ENCODE results near the gene SGMS1. TPM values are rescaled to one million over a fixed set of nuclear protein-coding genes. Genes with fewer than 3 reads are reported as not detected.

Gene SGMS1
- total RNA-seq, 1 donor from 2014 or later = 27.5 TPM

DNA sequence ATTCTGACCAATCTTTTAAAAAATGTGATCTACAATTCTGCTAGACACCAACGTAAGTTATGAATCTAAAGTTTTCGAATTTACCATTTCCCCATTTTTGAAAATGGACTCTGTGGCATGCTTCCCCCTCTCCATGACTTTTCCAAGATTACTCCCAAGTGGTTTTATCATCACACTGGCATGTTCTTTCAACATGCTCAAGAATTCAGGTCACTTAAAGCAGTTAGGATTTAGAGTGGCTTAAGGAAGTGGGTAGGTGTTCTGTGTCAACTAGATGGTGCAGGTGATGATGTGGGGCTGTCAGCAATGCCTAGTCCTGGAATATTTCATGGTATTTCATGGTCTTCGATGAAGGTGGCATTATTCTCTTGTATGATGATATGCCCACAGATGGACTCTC, 208.5 kb downstream of the SGMS1 start:
- H3K27me3 Mint-ChIP-seq = no peaks in the 10 kb centered on the region
- ChIA-PET POLR2A (no interaction called here), CTCF (interaction anchor here (0.5 kb wide), 1 partner anchor 160 kb away, joined by 3 read pairs; no protein-coding TSS in a partner anchor)
- H3K36me3 Mint-ChIP-seq (ENCODE audit: low read depth) = peaks cover 1% of the 10 kb centered on the region
- H3K27ac Mint-ChIP-seq = no peak overlapping the region
- H3K4me1 Mint-ChIP-seq = peaks cover 26% of the 10 kb centered on the region
- DNase-seq (no peak), ATAC-seq (ENCODE audit: low read depth) (no peak)
- TF ChIP-seq, protein P1, sequence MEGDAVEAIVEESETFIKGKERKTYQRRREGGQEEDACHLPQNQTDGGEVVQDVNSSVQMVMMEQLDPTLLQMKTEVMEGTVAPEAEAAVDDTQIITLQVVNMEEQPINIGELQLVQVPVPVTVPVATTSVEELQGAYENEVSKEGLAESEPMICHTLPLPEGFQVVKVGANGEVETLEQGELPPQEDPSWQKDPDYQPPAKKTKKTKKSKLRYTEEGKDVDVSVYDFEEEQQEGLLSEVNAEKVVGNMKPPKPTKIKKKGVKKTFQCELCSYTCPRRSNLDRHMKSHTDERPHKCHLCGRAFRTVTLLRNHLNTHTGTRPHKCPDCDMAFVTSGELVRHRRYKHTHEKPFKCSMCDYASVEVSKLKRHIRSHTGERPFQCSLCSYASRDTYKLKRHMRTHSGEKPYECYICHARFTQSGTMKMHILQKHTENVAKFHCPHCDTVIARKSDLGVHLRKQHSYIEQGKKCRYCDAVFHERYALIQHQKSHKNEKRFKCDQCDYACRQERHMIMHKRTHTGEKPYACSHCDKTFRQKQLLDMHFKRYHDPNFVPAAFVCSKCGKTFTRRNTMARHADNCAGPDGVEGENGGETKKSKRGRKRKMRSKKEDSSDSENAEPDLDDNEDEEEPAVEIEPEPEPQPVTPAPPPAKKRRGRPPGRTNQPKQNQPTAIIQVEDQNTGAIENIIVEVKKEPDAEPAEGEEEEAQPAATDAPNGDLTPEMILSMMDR (IDR thresholded peaks at IDR 0.05) = no peak
- H3K9me3 Mint-ChIP-seq = no peaks in the 10 kb centered on the region
- intact Hi-C loops (cut with micrococcal nuclease) = loop anchor here (5.0 kb wide), 3 partner anchors 37 to 153 kb away; no protein-coding TSS in a partner anchor
- no peak overlapping the region for H3K4me3 Mint-ChIP-seq

DNA sequence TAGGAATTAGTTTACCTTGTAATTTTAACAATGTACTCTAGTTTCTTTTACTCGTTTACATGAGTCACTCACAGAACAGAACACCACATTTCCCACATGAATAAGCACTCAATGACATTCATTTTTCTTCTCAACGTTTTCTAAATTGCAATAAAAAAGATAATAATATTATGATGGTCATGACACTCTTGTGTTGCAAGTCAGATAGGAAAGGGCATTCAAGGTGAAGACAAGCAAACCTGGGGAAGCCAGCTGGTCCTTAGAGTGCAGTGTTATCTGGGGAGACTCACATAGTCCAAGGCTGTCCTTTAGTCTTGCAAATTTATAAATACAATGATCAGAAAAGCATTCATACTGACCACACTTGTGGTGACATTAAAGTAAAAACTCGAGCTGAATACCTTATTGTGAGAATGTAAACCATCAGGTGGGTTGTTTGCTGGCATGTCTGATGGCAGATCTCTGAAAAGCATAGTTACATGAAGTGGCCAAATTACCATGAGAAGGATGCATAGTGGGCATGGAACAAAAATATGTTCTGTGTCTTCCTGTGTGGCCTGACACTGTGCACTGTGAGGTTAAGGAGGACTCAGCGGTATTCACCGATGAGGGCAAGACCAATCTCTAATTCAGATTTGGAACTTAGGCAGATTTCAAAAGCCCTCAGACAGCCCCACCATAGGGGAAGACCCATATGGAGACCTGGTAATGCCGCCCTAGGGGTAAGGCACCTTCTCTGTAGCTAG, 213.5 kb downstream of the SGMS1 start:
- Mint-ChIP-seq H3K4me1 (peaks cover 7% of the 10 kb centered on the region), H3K4me3 (no peak overlapping the region), H3K27ac (no peak overlapping the region), H3K9me3 (peaks cover 10% of the 10 kb centered on the region), H3K27me3 (no peaks in the 10 kb centered on the region), H3K36me3 (ENCODE audit: low read depth) (peaks cover 10% of the 10 kb centered on the region)
- intact Hi-C loops (cut with micrococcal nuclease) = no loop called here
- ATAC-seq (ENCODE audit: low read depth) = no peak
- TF ChIP-seq, protein P1 (IDR thresholded peaks at IDR 0.05) = no peak
- CTCF ChIA-PET = interaction anchor here (2.4 kb wide), 1 partner anchor 42 kb away, joined by 6 read pairs; no protein-coding TSS in a partner anchor
- POLR2A ChIA-PET = no interaction called here
- DNase-seq = no peak

DNA sequence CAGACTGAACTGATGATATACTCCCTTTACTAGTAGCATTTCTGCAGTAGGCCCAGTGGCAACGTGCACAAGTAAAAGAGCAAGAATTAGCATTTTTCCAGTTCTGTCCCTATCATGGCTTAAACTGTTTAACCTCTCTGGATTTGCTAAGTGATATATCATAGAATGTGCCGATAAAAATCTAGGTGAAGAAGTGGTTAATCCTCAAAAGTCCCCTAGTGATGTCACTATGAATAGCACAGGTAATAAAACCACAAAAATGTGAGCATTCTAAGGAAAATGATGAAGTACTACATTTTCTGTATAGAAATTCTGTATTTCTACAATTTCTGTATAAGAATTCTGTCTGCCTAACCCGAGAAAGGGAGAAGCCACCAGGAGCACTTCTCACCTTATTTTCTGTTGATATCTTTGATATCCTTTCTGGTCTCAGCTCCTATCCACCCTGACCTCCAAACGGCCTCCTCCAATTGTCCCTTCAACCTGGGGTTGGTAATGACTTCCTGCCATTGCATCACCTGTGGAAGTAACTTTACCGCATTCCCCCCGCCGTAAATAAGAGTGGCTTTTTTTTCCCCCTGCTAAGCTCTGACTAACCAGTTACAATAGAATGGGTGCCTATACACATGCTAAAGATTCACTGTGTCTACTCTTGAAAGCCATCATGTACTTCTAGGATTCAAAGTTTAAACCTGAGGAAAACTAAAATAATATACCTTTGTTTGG, 216.5 kb downstream of the SGMS1 start:
- no peak for DNase-seq
- ATAC-seq (ENCODE audit: low read depth) = no peak
- POLR2A ChIA-PET = interaction anchor here (0.6 to 0.7 kb wide), 2 partner anchors 11 to 125 kb away, joined by 3 to 4 read pairs; no protein-coding TSS in a partner anchor
- Mint-ChIP-seq H3K4me1 (peaks cover 2% of the 10 kb centered on the region), H3K27me3 (no peaks in the 10 kb centered on the region), H3K36me3 (ENCODE audit: low read depth) (peaks cover 13% of the 10 kb centered on the region), H3K4me3 (no peak overlapping the region), H3K9me3 (peaks cover 10% of the 10 kb centered on the region), H3K27ac (no peak overlapping the region)
- CTCF ChIA-PET = no interaction called here
- TF ChIP-seq, protein P1 (IDR thresholded peaks at IDR 0.05) = no peak
- intact Hi-C loops (cut with micrococcal nuclease) = no loop called here

DNA sequence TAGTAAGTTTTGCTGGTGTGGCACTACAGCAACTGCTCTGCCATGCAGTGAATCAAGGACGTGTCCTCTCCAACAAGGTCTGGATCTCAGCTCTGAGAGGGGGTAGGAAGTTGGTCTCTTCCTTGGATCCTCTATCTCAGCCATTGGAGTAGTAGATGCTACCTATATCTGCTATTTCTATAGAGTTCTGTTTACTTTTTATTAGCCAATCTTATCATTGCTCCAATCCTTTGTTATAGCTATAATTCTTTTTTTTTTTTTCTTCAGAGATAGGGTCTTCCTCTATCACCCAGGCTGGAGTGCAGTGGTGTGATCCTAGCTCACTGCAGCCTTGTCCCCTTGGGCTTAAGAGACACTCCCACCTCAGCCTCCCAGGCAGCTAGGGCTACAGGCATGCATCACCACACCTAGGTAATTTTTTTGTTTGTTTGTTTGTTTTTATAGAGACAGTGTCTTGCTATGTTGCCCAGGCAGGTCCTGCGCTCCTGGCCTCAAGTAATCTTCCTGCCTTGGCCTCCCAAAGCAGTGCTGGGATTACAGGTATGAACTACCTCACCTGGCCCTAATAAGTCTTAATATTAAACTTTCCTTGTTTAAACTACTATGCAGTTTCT, 217.2 kb downstream of the SGMS1 start:
- no peak for ATAC-seq (ENCODE audit: low read depth)
- H3K4me3 Mint-ChIP-seq = no peak overlapping the region
- H3K27ac Mint-ChIP-seq = no peak overlapping the region
- intact Hi-C loops (cut with micrococcal nuclease) = no loop called here
- POLR2A ChIA-PET = no interaction called here
- peaks cover 10% of the 10 kb centered on the region for H3K9me3 Mint-ChIP-seq
- CTCF ChIA-PET = no interaction called here
- no peak for DNase-seq
- H3K27me3 Mint-ChIP-seq = no peaks in the 10 kb centered on the region
- peaks cover 13% of the 10 kb centered on the region for H3K36me3 Mint-ChIP-seq (ENCODE audit: low read depth)
- TF ChIP-seq, protein P1 (IDR thresholded peaks at IDR 0.05) = no peak
- peaks cover 2% of the 10 kb centered on the region for H3K4me1 Mint-ChIP-seq

DNA sequence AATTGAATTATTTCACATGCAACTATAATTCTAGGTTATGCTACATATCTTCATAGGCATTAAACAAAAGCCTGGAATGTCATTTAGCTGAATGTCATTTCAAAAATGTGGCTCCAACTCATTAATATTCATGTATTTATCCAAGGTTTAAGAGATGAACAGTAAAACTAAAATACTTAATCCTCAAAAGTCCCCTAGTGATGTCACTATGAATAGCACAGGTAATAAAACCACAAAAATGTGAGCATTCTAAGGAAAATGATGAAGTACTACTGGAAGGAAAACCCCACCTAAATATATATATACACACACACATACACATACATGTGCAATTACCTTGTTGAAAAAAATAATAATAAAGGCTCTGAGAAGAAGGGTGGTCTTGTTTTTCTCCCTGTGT, 218.0 kb downstream of the SGMS1 start:
- ChIA-PET POLR2A (interaction anchor here (0.6 kb wide), 1 partner anchor 37 kb away, joined by 6 read pairs; no protein-coding TSS in a partner anchor), CTCF (no interaction called here)
- DNase-seq (no peak), ATAC-seq (ENCODE audit: low read depth) (no peak)
- H3K9me3 Mint-ChIP-seq = peaks cover 10% of the 10 kb centered on the region
- no peak overlapping the region for H3K27ac Mint-ChIP-seq
- intact Hi-C loops (cut with micrococcal nuclease) = no loop called here
- no peak overlapping the region for H3K4me3 Mint-ChIP-seq
- TF ChIP-seq, protein P1 (IDR thresholded peaks at IDR 0.05) = no peak
- H3K27me3 Mint-ChIP-seq = no peaks in the 10 kb centered on the region
- H3K36me3 Mint-ChIP-seq (ENCODE audit: low read depth) = peaks cover 13% of the 10 kb centered on the region
- peaks cover 2% of the 10 kb centered on the region for H3K4me1 Mint-ChIP-seq

All from activated B cell treated with CpG ODN at 0.5 μM for 24 hours (primary cell).